B cell (primary cell): ENCODE results near the gene RPTOR. TPM values are rescaled to one million over a fixed set of nuclear protein-coding genes. Genes with fewer than 3 reads are reported as not detected.

Experiments
- ATAC-seq: fragments of 200-7000 bp; cut with Tn5 transposase; one replicate; pipeline ENCODE4 v1.10.0; 2021; ENCODE audit warnings: low read depth, mild to moderate bottlenecking, moderate number of reproducible peaks, moderate library complexity
- CTCF ChIA-PET: fragments of 350-600 bp; sonication (Branson Sonifier 250); formaldehyde crosslinking; loops from one replicate; lab custom pipeline; 2021; ENCODE audit warnings: antibody characterized with exemption, inconsistent platforms; lab: Charles Lee
- POLR2A ChIA-PET: fragments of 350-600 bp; sonication (Branson Sonifier 250); formaldehyde crosslinking; loops from one replicate; lab custom pipeline; 2021; ENCODE audit warnings: antibody characterized with exemption; lab: Charles Lee
- DNase-seq: peaks from one replicate; pipeline ENCODE4 v3.0.0; 2013
- H2AFZ ChIP-seq: 2 replicates; pipeline ENCODE4 v1.6.1; 2012; ENCODE audit warnings: mild to moderate bottlenecking, low read depth, low read length; ENCODE audit not compliant: insufficient read depth, poor library complexity, severe bottlenecking
- H3K27ac ChIP-seq, 2 donors: 1 replicate in 1 of 2; 2 replicates in 1 of 2; pipeline ENCODE4 v1.5.1; 2012 to 2013; ENCODE audit warnings: low read length in 2 of 2, mild to moderate bottlenecking in 2 of 2, moderate library complexity in 1 of 2
- H3K27me3 ChIP-seq, 4 experiments: fragments of 200-600 bp in 1 of 4; sonication (generic) in 1 of 4; replicated peaks in 1 of 4; 1 replicate in 2 of 4; 2 replicates in 2 of 4; pipeline versions ENCODE4 v1.6.1 to v1.7.0; 2013 to 2016; ENCODE audit warnings: low read length in 3 of 4, mild to moderate bottlenecking in 2 of 4, mixed read lengths in 1 of 4, moderate library complexity in 1 of 4; ENCODE audit not compliant: insufficient read depth in 4 of 4, control insufficient read depth in 3 of 4; ENCODE audit errors: control extremely low read depth in 1 of 4
- H3K36me3 ChIP-seq, 2 experiments: replicated peaks in 1 of 2; 1 replicate in 1 of 2; 2 replicates in 1 of 2; pipeline versions ENCODE4 v1.6.1 to v1.7.1; 2013; ENCODE audit warnings: low read length in 1 of 2; ENCODE audit not compliant: insufficient read depth in 2 of 2, control insufficient read depth in 1 of 2; ENCODE audit errors: control extremely low read depth in 1 of 2, extremely low read depth in 1 of 2
- H3K4me1 ChIP-seq, 2 donors: fragments of 200-600 bp in 1 of 2; sonication (generic) in 1 of 2; 1 replicate in 1 of 2; 2 replicates in 1 of 2; pipeline versions ENCODE4 v1.5.1 to v1.6.1; 2013 to 2017; ENCODE audit warnings: low read length in 2 of 2; ENCODE audit not compliant: control insufficient read depth in 2 of 2, insufficient read depth in 2 of 2
- H3K4me2 ChIP-seq: replicated peaks from 2 replicates; pipeline ENCODE3; 2012; ENCODE audit warnings: mild to moderate bottlenecking, low read depth, low read length; ENCODE audit not compliant: poor library complexity, severe bottlenecking
- H3K4me3 ChIP-seq, 5 experiments: fragments of 200-600 bp in 1 of 5; sonication (generic) in 1 of 5; 1 replicate in 3 of 5; 2 replicates in 2 of 5; pipeline versions ENCODE4 v1.5.1 to v1.7.0; 2011 to 2016; ENCODE audit warnings: low read length in 4 of 5, mild to moderate bottlenecking in 4 of 5, low read depth in 2 of 5, control low read depth in 1 of 5, moderate library complexity in 1 of 5; ENCODE audit not compliant: insufficient read depth in 1 of 5; ENCODE audit errors: control extremely low read depth in 1 of 5, extremely low read depth in 1 of 5
- H3K79me2 ChIP-seq: fragments of 200-600 bp; sonication (generic); one replicate; pipeline ENCODE4 v1.6.0; 2016; ENCODE audit warnings: low read length; ENCODE audit not compliant: control insufficient read depth, insufficient read depth
- H3K9ac ChIP-seq: fragments of 200-600 bp; sonication (generic); 2 replicates; pipeline ENCODE4 v1.6.1; 2017; ENCODE audit warnings: mild to moderate bottlenecking, low read length, moderate library complexity
- H3K9me3 ChIP-seq, 3 donors: one replicate each; pipeline versions ENCODE4 v1.6.1 to v1.7.1; 2013; ENCODE audit warnings: low read length in 2 of 3; ENCODE audit not compliant: control insufficient read depth in 2 of 3, insufficient read depth in 1 of 3; ENCODE audit errors: control extremely low read depth in 1 of 3
- H4K20me1 ChIP-seq: 2 replicates; pipeline ENCODE4 v1.6.0; 2012; ENCODE audit warnings: mild to moderate bottlenecking, low read length; ENCODE audit not compliant: insufficient read depth, control insufficient read depth, poor library complexity, severe bottlenecking
- H3K27ac Mint-ChIP-seq: one replicate; pipeline ENCODE4 v1.8.0; 2021; ENCODE audit warnings: mixed read lengths
- H3K27me3 Mint-ChIP-seq: one replicate; pipeline ENCODE4 v1.8.0; 2021; ENCODE audit warnings: mixed read lengths
- H3K4me1 Mint-ChIP-seq: one replicate; pipeline ENCODE4 v1.8.0; 2021; ENCODE audit warnings: mixed read lengths
- H3K4me3 Mint-ChIP-seq: one replicate; pipeline ENCODE4 v1.8.0; 2021; ENCODE audit warnings: mixed read lengths
- H3K9me3 Mint-ChIP-seq: one replicate; pipeline ENCODE4 v1.8.0; 2022; ENCODE audit warnings: mixed read lengths; ENCODE audit not compliant: insufficient read depth
- EZH2 ChIP-seq: IDR thresholded peaks from 2 replicates; pipeline ENCODE4 v1.6.1; 2012; ENCODE audit warnings: borderline replicate concordance, low read depth, mild to moderate bottlenecking, moderate library complexity, low read length; ENCODE audit not compliant: insufficient read depth, poor library complexity, severe bottlenecking
- WGBS: methylation state at CpG from one replicate; pipeline ENCODE4 v1.1.5; 2013; ENCODE audit warnings: missing lambda C conversion rate; ENCODE audit not compliant: insufficient coverage; 5-methylcytosine and 5-hydroxymethylcytosine counted together
- intact Hi-C: fragments of 100-400 bp; cut with micrococcal nuclease; formaldehyde crosslinking; loops from one replicate; pipeline ENCODE4 v1.10.0; 2022
- polyA plus RNA-seq: library from polyadenylated mRNA; depleted of rRNA; stranded (reverse); fragments of >200 nt; gene quantifications from 2 replicates; pipeline ENCODE4 v1.2.3, GENCODE V29; 2012
- total RNA-seq, 2 donors: library from RNA; stranded (reverse); fragments of 120-200 nt in 1 of 2; gene quantifications; 1 replicate in 1 of 2; 2 replicates in 1 of 2; pipeline versions ENCODE4 v1.2.3 to v1.2.4, GENCODE V29; 2013 to 2022
- TF ChIP-seq, protein P1 (sequence below): fragments of 200-600 bp; IDR thresholded peaks from one replicate; pipeline ENCODE4 v1.8.0; 2022; ENCODE audit warnings: antibody characterized with exemption, mild to moderate bottlenecking

RPTOR gene
- total and polyA plus RNA-seq, 2 donors (not counting 1 experiment from before 2014, with no cell fraction given), result 13.4 to 58.8 TPM

DNA sequence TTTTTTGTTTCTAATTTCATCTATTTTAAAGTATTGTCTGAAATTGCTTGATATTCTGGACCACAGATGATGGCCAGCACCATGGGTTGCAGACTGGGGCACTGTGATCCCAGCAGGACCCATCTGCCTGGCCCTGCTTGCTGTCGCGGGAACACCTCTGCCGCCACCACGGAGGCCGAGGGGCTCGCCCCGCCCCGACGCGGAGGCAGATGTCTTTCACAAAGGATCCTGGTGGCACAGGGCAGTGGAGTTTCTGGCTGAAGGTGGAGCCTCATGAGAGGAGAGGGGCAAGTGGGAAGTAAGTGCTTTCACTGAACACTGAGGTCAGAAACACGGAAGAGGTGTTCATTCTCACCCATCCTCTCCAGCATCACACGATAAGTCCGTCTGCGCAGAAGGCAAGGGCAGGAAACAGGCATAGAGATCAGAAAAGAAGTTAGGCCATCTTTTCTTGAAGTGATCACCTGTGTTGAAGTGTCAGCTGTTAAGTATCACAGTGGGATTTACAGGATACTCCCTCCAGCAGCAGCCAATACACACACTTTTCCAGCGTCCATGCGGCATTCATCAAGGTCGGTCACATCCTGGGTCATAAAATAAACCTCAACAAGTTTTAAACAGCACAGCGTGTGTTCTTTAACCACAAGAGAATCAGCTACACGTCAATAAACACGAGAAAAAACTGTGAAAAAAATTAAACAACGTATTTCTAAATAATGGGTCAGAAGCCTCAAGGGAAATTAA is 194.5 kb downstream of the RPTOR start:
- H4K20me1 ChIP-seq, result no peaks in the 10 kb centered on the region
- H3K4me3 ChIP-seq, result peak overlapping the region in 1 of 5 experiments; percentile 12
- Mint-ChIP-seq H3K9me3 (no peaks in the 10 kb centered on the region), H3K4me3 (peak overlapping the region; percentile 63), H3K27me3 (no peaks in the 10 kb centered on the region), H3K4me1 (peaks cover 53% of the 10 kb centered on the region), H3K27ac (peak overlapping the region; percentile 88)
- peaks cover 41% of the 10 kb centered on the region in 2 donors for H3K4me1 ChIP-seq
- H3K36me3 ChIP-seq, result no peaks in the 10 kb centered on the region
- peak; percentile 55 for DNase-seq
- no peak for TF ChIP-seq EZH2
- TF ChIP-seq, protein P1, sequence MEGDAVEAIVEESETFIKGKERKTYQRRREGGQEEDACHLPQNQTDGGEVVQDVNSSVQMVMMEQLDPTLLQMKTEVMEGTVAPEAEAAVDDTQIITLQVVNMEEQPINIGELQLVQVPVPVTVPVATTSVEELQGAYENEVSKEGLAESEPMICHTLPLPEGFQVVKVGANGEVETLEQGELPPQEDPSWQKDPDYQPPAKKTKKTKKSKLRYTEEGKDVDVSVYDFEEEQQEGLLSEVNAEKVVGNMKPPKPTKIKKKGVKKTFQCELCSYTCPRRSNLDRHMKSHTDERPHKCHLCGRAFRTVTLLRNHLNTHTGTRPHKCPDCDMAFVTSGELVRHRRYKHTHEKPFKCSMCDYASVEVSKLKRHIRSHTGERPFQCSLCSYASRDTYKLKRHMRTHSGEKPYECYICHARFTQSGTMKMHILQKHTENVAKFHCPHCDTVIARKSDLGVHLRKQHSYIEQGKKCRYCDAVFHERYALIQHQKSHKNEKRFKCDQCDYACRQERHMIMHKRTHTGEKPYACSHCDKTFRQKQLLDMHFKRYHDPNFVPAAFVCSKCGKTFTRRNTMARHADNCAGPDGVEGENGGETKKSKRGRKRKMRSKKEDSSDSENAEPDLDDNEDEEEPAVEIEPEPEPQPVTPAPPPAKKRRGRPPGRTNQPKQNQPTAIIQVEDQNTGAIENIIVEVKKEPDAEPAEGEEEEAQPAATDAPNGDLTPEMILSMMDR, result no peak
- H3K27me3 ChIP-seq, result no peaks in the 10 kb centered on the region
- H3K9ac ChIP-seq, result peak overlapping the region; percentile 21
- H3K27ac ChIP-seq, result peak overlapping the region; percentile 78
- no peak for ATAC-seq
- H3K79me2 ChIP-seq, result peaks cover 17% of the 10 kb centered on the region
- H3K4me2 ChIP-seq, result peak overlapping the region; percentile 67
- ChIA-PET POLR2A (no interaction called here), CTCF (interaction anchor here (0.9 kb wide), 1 partner anchor 164 kb away, joined by 3 read pairs; no protein-coding TSS in a partner anchor)
- no peaks in the 10 kb centered on the region for H3K9me3 ChIP-seq
- H2AFZ ChIP-seq, result peak overlapping the region; percentile 57
- intact Hi-C loops, result loop anchor here (5.0 to 10.0 kb wide), 3 partner anchors 43 to 246 kb away; no protein-coding TSS in a partner anchor
- 90% methylated on average over 10 of the region's 21 CpGs for WGBS

DNA sequence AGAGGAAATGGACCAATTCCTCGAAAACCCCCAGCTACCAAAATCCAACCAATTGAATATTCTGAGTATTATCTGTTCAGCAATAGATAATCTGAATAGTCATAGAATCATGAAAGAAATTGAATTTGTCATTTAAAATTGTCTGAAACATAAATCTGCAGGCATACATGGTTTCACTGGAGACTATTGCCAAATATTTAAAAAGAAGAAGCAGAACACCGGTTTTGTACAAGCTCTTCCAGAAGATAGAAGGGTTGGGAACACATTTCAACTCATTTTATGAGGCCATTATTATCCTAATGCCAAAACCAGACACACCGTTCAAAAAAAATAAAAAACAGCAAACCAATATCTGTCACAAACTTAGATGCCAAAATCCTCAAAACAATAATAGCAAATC is 195.5 kb downstream of the RPTOR start:
- no peaks in the 10 kb centered on the region for H3K9me3 Mint-ChIP-seq
- peaks cover 36 to 41% of the 10 kb centered on the region in 2 donors for H3K4me1 ChIP-seq
- intact Hi-C loops, result no loop called here

More for the DNA sequence above, 195.5 kb downstream of the RPTOR start:
- Mint-ChIP-seq H3K27ac (peak overlapping the region; percentile 17), H3K4me1 (peaks cover 51% of the 10 kb centered on the region), H3K4me3 (no peak overlapping the region), H3K27me3 (no peaks in the 10 kb centered on the region)
- Histone ChIP-seq H3K36me3 (no peaks in the 10 kb centered on the region), H2AFZ (no peak overlapping the region), H3K27me3 (no peaks in the 10 kb centered on the region), H3K4me2 (peak overlapping the region; percentile 67), H3K9ac (no peak overlapping the region), H3K79me2 (peaks cover 17% of the 10 kb centered on the region), H3K4me3 (no peak overlapping the region), H4K20me1 (no peaks in the 10 kb centered on the region), H3K27ac (peak overlapping the region in 1 of 2 donors; percentile 78), H3K9me3 (no peaks in the 10 kb centered on the region)
- no peak for ATAC-seq
- POLR2A ChIA-PET, result no interaction called here
- no peak for TF ChIP-seq EZH2
- TF ChIP-seq, protein P1, result no peak
- 100% methylated on average over 1 of the region's 3 CpGs for WGBS
- no peak for DNase-seq
- CTCF ChIA-PET, result interaction anchor here (0.9 kb wide), 1 partner anchor 165 kb away, joined by 3 read pairs; no protein-coding TSS in a partner anchor
